UCSD-AML1 (cell line): ENCODE measurements around the gene ZFYVE19.

Source experiments
- DNase-seq: peaks from one replicate; lab custom pipeline; 2025; ENCODE audit not compliant: unreplicated experiment; lab: John Stamatoyannopoulos, UW

ZFYVE19 gene

GRCh38 chr15:40807028-40807887 is at the start of gene ZFYVE19, which contains the start of gene DNAJC17:
TSS of gene ZFYVE19 (plus strand) at chr15:40807089. CDS start at chr15:40807590, 501 bp downstream.
TSS of gene DNAJC17 (minus strand) at chr15:40807473. CDS start at chr15:40807446, 27 bp downstream.
- peak; percentile 95 for DNase-seq

- DNase-seq = no peak
Measured at GRCh38 chr15:40759961-40760360, 46.9 kb upstream of the ZFYVE19 start.

GRCh38 chr15:40762919-40763800 is 43.7 kb upstream of the ZFYVE19 start:
- DNase-seq = no peak

GRCh38 chr15:40763801-40764628 is 42.9 kb upstream of the ZFYVE19 start, which contains the start of gene GCHFR:
TSS of gene GCHFR (plus strand) at chr15:40764068. CDS start at chr15:40764181, 113 bp downstream.
- DNase-seq = no peak

GRCh38 chr15:40764629-40765103 is 42.2 kb upstream of the ZFYVE19 start:
- DNase-seq = no peak

GRCh38 chr15:40766194-40766815 is 40.6 kb upstream of the ZFYVE19 start:
- DNase-seq = no peak

- no peak for DNase-seq
Measured at GRCh38 chr15:40766906-40767837, 39.7 kb upstream of the ZFYVE19 start.

- no peak for DNase-seq
Measured at GRCh38 chr15:40767838-40768500, 38.9 kb upstream of the ZFYVE19 start.

- DNase-seq = no peak
Measured at GRCh38 chr15:40768521-40769273, 38.2 kb upstream of the ZFYVE19 start.

GRCh38 chr15:40769274-40770146 is 37.4 kb upstream of the ZFYVE19 start, which contains the start of gene C15orf62:
TSS of gene C15orf62 (plus strand) at chr15:40769980. CDS start at chr15:40770496, 516 bp downstream.
- DNase-seq = peak; percentile 52

- no peak for DNase-seq
Measured at GRCh38 chr15:40770147-40770721, 36.7 kb upstream of the ZFYVE19 start.

GRCh38 chr15:40771242-40771641 is 35.6 kb upstream of the ZFYVE19 start:
- no peak for DNase-seq

- no peak for DNase-seq
Measured at GRCh38 chr15:40772014-40772413, 34.9 kb upstream of the ZFYVE19 start.

GRCh38 chr15:40773496-40773895 is 33.4 kb upstream of the ZFYVE19 start:
- DNase-seq = no peak

- DNase-seq = no peak
Measured at GRCh38 chr15:40773902-40774301, 33.0 kb upstream of the ZFYVE19 start.

- no peak for DNase-seq
Measured at GRCh38 chr15:40775007-40775406, 31.9 kb upstream of the ZFYVE19 start.
